Cardiac septum (tissue), 1 donor: ENCODE measurements around the gene WNT1. TPM values are rescaled to one million over a fixed set of nuclear protein-coding genes. Genes with fewer than 3 reads are reported as not detected.

Experiments used
- DNase-seq: peaks from one replicate; pipeline ENCODE4 v3.0.0-alpha.2; 2020; ENCODE audit warnings: low spot score
- intact Hi-C: fragments of 100-400 bp; cut with DNase I; formaldehyde crosslinking; loops from one replicate; pipeline ENCODE4 v1.14.0; 2022
- total RNA-seq: library from RNA; stranded (reverse); fragmentation: NEBNext Ultra II Directional; extraction: Animal tissue kit (Norgen Biotek cat#: 25700); gene quantifications from one replicate; pipeline ENCODE4 v1.2.1, GENCODE V29; 2021
- donor health status: DM: no; HTN: no; CAD: no.

The WNT1 gene
- total RNA-seq, 1 donor from 2014 or later: not detected

DNA sequence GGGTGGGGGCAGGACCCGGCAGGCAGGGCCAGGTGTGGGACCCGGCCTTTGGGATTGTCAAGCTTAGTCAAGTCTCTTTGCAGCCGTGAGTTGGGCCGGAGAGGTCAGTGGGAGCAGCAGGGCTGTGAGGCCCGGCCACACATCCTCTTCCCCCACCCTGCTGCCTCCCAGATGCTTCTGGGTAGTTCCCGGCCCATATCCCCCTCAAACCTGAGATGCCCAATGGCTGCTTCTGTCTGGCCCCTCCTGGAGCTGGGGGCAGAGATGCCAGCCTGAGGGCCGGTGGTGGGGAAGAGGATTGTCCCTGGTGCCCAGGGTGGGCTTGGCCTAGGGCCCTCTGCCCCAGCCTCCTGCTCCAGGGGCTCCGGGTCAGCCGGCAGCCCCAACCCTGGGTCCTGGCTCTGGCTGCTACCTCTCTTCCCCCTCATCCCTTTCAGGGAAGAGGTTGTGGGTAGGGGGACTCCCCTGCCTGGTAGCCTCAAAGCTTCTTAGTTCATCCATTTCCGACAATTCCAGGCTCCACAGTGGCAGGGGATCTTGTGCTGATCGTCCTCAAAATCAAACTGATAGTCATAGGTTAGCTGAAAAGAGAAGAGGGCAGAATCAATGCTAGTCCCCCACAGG is 43.3 kb downstream of the WNT1 start:
- intact Hi-C loops: no loop called here
- DNase-seq: no peak

DNA sequence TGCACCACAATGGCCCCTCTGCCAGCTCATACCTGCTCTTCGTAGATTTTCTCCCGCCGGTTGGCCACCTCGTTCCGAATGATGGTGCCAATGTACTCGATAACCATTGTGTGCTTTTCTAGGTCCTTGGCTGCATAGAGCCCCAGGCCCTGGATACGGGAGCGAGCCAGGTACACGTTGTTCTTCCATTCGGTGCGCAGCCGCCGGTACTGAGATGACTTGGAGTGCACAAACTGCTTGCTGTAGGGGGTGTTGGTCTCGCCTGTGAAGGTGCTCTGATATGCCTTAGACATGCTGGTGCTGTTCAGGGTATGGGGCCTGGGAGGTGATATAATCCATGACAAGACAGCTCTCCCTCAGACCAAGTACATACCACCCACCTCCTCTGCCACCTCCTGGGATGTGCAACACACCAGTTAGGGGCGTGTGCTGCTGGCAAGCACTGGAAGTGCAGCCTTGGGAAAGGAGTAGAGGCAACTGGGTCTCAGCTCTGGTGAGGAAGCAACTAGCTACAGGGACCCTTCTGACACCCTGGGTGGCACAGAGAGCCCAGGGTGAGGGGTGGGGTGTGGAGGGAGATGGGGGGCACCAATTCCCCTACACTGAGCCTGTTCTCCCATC is 44.5 kb downstream of the WNT1 start:
- intact Hi-C loops: no loop called here
- DNase-seq: no peak

DNA sequence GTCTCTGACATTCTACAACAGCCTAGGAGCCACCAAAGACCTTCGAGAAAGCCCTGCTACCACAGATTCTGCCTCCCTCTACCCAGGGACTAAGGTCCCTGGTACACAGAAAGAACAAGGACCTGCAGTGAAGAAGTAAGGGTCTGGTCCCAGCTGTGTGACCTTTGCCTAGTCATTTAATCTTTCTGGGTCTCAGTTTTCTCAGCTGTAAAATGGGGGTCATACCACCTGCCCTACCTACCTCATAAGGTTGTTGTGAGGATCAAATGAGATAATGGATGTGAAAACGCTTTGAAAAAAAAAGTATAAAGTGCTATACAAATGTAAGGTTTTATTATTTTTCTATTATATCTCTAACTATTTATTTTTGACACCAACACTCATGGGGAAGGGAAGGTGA is 45.7 kb downstream of the WNT1 start:
- no peak for DNase-seq
- intact Hi-C loops: no loop called here

DNA sequence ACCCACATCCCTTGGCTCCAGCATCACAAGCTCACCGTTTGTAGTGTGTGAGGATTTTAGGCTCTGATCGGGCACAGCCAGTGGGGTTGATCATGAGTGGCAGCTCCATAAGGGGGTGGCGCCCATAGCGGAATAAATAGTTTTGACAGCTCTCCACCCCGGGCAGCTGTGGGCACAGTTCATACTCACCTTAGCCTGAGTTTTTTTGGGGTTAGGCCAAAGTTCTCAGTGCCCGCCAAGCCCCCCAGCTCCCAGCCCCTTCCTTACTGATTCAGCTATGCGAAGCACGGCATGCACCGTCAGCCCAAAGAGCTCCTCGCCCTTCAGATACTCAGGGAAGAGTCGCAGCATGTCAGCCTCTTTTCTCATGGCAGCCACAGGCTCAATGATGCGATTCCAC is 46.4 kb downstream of the WNT1 start:
- DNase-seq: no peak
- intact Hi-C loops: no loop called here

DNA sequence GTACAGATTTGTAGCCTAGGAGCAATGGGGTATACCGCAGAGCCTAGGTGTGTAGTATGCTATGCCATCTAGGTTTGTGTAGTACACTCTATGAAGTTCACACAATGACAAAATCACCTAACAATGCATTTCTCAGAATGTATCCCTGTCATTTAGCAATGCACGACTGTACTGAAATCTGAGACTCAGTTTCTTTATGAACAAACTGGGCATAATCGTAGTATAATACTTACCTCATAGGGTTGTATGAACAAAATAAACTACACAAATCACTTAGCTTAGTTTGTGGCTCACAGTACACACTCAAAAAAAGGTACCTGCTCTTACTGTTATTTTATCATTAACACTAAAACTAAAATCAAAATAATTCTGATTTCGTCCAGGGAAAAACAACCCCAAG is 47.3 kb downstream of the WNT1 start:
- intact Hi-C loops: no loop called here
- DNase-seq: no peak

DNA sequence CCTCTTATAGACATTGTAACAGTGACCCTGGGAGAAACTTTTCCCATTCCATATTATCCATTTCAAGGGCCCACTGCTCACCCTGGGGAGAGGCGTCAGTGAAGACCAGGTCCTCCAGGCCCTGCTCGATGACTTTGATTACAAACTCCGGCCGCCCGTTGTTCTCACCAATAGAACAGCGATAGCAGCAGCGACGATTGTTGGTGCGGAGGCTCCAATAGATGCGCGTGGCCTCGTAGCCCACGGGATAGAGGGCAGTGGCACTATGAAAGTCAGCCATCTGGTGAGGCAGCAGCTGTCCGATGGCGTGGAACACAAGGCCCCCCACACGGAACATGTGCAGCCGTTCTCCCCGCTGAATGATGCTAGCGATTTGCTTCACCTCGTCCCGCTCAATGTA is 48.0 kb downstream of the WNT1 start:
- intact Hi-C loops: no loop called here
- DNase-seq: no peak

DNA sequence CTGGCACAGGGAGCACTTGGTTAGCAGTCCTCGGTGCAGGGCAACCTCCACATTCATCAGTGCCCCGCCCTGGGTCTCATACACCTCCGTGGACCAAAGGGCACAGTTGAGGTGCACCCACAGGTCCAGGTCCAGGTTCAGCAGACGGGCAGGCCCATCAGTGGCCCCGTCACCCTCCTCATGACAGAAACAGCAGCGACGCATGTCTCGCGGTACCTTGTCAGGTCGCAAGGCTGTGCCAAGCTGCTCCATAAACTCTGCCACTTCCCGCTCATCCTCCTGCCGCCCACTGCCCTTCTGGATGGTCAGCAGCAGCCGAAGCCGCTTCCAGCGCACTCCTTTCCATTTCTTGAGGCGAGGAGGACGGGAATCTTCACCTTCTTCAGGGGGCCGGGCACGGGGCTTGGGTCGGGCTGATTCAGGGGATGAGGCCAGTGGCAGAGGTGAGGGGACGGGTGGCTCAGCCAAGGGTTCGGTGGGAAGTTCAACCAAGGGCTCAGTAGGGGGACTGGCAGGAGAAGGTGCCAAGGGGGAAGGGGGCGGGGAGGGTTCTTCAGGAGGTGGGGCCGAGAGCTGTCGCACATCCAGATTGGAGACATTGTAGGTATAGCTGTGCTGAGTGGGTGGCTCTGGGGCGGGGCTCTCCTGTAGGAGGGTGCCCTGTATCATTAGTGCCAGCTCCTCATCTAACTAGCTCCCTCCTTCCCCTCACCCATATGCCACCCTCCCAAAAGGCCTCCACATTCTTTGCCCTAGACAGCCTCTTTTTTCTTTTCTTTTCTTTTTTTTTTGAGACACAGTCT is 48.8 kb downstream of the WNT1 start:
- intact Hi-C loops: no loop called here

DNA sequence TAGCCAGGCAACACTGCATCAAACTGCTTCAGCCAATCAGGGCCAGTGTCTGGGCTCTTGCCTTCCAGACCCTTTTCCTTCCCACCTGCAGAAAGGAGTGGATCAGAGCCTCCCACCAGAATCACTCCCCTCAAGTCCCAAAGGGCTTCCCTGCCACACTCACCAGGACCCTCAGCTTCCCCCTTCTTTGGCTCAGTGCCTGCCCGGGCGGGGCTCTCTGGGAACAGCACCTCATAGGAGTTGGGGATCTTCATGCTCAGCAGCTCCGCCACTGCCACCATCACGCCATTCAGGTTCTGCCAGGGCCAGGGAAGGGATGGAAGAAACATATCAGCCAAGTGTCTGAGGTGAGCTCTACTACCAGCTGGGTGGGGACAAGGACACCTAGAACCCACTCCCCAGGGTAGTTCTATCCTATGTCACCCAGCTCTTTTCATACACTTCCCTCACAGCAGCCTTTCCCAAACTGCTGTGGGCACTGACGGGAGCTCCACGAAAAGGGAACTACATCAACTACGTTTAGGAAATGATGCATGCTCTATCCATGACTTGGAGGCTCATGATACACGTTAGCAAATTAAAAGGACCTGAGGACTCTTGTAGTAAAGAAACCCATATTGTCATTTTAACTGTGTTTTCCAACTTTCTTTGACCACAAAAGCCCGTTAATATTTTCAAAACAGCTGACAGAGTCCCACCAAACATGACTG is 49.9 kb downstream of the WNT1 start:
- DNase-seq: no peak
- intact Hi-C loops: no loop called here

More for the DNA sequence above, 48.8 kb downstream of the WNT1 start:
- no peak for DNase-seq

DNA sequence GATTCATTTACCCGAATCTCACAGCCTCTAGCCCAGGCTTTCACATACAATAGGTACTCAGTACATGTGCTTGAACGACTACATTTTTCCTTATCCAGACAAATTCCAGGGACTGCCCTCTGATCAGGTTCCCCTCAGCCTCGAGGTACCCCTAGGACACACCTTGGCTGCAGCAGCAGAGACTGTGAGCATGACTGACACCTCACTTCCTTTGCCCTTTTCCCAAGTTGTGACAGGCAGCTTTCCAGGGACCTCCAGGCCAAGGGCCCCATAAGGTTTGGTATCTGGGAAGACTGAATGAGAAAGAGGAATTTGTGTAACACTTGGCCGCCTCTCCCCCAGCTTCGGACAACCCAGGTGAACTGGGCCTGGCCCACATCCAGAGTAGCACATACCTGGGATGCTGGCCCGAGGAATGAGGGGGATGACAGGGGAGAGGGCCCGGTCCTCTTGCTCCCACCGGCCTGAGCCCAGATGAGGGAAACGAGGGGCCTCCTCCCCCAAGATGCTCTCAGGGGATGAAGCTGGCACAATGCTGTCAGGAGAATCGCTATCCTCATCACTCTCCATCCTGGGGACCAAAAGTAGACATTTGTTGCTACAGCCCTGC is 50.6 kb downstream of the WNT1 start:
- DNase-seq: no peak
- intact Hi-C loops: no loop called here

DNA sequence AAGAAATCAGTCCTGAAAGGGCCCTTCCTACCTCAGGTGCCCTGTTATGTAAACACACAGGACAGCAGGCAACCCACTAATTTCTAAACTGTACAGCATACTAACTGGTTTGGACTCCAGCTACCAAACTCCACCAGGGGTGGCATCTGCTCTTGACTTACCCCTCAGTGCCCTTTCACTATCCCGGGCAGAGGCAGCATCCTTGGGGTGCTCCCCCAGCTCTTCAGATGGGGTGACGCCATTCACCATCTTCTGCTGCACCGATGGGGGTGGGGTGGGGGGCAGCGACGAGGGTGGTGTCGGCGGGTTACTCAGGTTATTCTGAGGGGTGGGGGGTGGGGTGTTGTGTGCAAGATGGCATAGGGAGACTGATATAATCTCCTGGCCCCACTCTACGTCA is 52.0 kb downstream of the WNT1 start:
- intact Hi-C loops: no loop called here
- DNase-seq: no peak

DNA sequence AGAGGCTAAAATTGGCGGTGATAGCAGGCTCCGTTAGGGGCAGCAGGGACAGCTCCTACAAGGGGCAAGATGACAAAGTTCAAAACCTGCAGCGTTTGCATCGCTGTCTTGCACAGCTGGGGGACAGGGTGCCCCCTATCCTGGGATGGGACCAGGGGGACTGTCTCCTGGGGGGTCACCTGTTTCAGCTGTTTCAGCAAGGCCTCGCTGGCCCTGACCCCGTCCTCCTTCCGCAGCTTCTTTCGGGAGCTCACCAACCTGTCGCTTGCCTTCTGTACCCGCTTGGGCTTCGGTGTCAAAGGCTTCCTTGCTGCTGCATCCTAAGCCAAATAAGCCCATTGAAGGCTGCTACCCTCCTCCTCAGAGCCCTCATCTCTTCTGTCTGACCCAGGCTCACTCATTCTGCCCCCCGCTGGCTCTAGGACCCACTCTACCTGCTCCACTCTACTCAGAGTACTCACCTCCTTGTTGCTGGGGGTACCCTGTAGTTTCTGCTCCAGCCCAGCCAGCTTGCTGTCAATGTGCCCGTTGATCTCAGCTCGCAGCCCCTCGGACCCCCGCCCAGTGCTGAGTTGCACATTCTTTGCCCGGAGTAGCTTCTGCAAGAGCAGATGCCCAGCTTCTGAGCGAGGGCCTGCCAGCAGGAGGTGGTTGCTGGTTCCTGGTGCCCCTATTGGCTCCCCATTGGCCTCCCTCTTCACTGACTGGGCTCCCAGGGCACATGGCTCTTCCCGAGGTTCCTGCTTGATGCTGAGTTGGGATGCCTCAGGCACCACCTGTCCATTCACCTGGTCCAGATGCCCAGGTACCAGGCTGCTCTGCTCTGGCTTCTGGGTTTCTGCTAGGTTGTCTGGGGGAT is 52.8 kb downstream of the WNT1 start:
- intact Hi-C loops: no loop called here
- no peak for DNase-seq

DNA sequence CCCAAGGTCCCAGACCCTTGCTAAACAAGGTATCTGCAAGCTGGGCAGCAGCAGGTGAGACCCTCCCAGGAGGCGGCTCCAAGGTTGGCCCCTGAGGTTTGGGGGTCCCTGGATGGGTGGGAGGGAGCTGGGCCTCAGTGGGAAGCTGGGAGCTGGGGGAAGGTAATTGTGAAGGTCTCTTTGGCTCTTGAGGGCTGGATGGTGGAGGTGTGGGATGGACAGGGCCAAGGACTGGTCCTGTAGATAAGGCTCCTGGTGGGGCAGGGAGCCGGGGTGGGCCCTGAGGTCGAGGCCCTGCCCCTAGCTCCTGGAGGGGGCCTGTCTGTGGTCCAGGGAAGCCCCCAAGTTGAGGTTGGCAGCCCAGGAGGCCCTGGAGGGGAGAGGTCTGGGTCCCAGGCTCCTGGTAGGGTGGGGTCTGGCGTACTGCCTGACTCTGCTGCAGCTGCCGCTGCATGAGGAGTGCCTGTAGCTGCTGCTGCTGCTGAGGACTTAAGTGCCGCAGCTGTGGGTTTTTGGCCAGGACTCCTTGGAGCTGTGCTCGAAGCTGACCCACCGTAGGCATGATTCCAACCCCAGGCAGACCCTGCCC is 53.5 kb downstream of the WNT1 start:
- intact Hi-C loops: no loop called here
- DNase-seq: no peak

Other genes with a start within 250 kb of the WNT1 start
- gene ADCY6, start 189.2 kb upstream of the WNT1 start, total RNA-seq: 195 TPM
- gene CACNB3, start 159.8 kb upstream of the WNT1 start, total RNA-seq: 9.2 TPM
- 33.3 TPM for gene DDX23, start 126.2 kb upstream of the WNT1 start, total RNA-seq
- gene RND1, start 112.5 kb upstream of the WNT1 start, total RNA-seq: 0.62 TPM
- gene FKBP11, start 52.8 kb upstream of the WNT1 start, total RNA-seq: 5.5 TPM
- 59.5 TPM for gene ARF3, start 20.8 kb upstream of the WNT1 start, total RNA-seq
- 0.16 TPM for gene WNT10B, start 6.6 kb upstream of the WNT1 start, total RNA-seq
- 1.00 TPM for gene DDN, start 21.1 kb downstream of the WNT1 start, total RNA-seq
- gene PRKAG1, start 40.5 kb downstream of the WNT1 start, total RNA-seq: 80.4 TPM
- 63.8 TPM for gene KMT2D, start 82.5 kb downstream of the WNT1 start, total RNA-seq
- 0.38 TPM for gene RHEBL1, start 91.7 kb downstream of the WNT1 start, total RNA-seq
- 1.6 TPM for gene DHH, start 116.5 kb downstream of the WNT1 start, total RNA-seq
- 33.3 TPM for gene LMBR1L, start 132.5 kb downstream of the WNT1 start, total RNA-seq
- gene TUBA1B, start 153.1 kb downstream of the WNT1 start, total RNA-seq: 377 TPM
- gene TUBA1A, start 210.8 kb downstream of the WNT1 start, total RNA-seq: 250 TPM